Calu3 (cell line): Measurements from ENCODE around the gene ADAM11. TPM values are rescaled to one million over a fixed set of nuclear protein-coding genes. Genes with fewer than 3 reads are reported as not detected.

Experiments
- BruUV-seq: library from RNA; stranded (reverse); fragments of 400-500 nt; replicated peaks from 2 replicates; lab custom pipeline; 2021; lab: Mats Ljungman, UMichigan
- CTCF ChIA-PET: fragments of 300-600 bp; sonication (Branson Sonifier 250); formaldehyde crosslinking; loops from one replicate; lab custom pipeline; 2022; ENCODE audit warnings: antibody characterized with exemption; lab: Charles Lee
- DNase-seq: peaks from one replicate; pipeline ENCODE4 v3.0.0; 2022
- H3K27ac Mint-ChIP-seq: one replicate; pipeline ENCODE4 v1.8.0; 2022; ENCODE audit warnings: mixed read lengths; ENCODE audit not compliant: unreplicated experiment
- H3K27me3 Mint-ChIP-seq: one replicate; pipeline ENCODE4 v1.8.0; 2022; ENCODE audit warnings: mixed read lengths; ENCODE audit not compliant: unreplicated experiment
- H3K36me3 Mint-ChIP-seq: one replicate; pipeline ENCODE4 v1.8.0; 2022; ENCODE audit warnings: mild to moderate bottlenecking, moderate library complexity, mixed read lengths; ENCODE audit not compliant: insufficient read depth, unreplicated experiment
- H3K4me1 Mint-ChIP-seq: one replicate; pipeline ENCODE4 v1.8.0; 2022; ENCODE audit warnings: mild to moderate bottlenecking, low read depth, mixed read lengths; ENCODE audit not compliant: unreplicated experiment
- H3K4me3 Mint-ChIP-seq: one replicate; pipeline ENCODE4 v1.8.0; 2022; ENCODE audit warnings: mild to moderate bottlenecking, low read depth, moderate library complexity, mixed read lengths; ENCODE audit not compliant: unreplicated experiment
- H3K9me3 Mint-ChIP-seq: one replicate; pipeline ENCODE4 v1.8.0; 2022; ENCODE audit warnings: low read depth, mixed read lengths; ENCODE audit not compliant: unreplicated experiment
- intact Hi-C: fragments of 100-400 bp; cut with micrococcal nuclease; formaldehyde crosslinking; loops from one replicate; pipeline ENCODE4 v1.10.0; 2022; ENCODE audit not compliant: unreplicated experiment
- total RNA-seq: library from RNA; stranded (reverse); gene quantifications from 2 replicates; pipeline ENCODE4 v1.2.3, GENCODE V29; 2022
- TF ChIP-seq, protein P1 (sequence below): fragments of 200-600 bp; IDR thresholded peaks from one replicate; pipeline ENCODE4 v1.8.0; 2022; ENCODE audit warnings: antibody characterized with exemption; ENCODE audit not compliant: unreplicated experiment

ADAM11 gene
- total RNA-seq, 1 experiment from 2014 or later, result 0.57 TPM

- no peaks in the 10 kb centered on the region for H3K27me3 Mint-ChIP-seq
- H3K4me3 Mint-ChIP-seq, result no peak overlapping the region
- no peaks in the 10 kb centered on the region for H3K4me1 Mint-ChIP-seq
- no peak for DNase-seq
- H3K27ac Mint-ChIP-seq, result no peak overlapping the region
- no peaks in the 10 kb centered on the region for H3K9me3 Mint-ChIP-seq
- CTCF ChIA-PET, result interaction anchor here (0.6 kb wide), 1 partner anchor 87 kb away, joined by 3 read pairs; no protein-coding TSS in a partner anchor
- H3K36me3 Mint-ChIP-seq, result peaks cover 13% of the 10 kb centered on the region
- intact Hi-C loops, result no loop called here
- no TSS peak for BruUV-seq
- TF ChIP-seq, protein P1, sequence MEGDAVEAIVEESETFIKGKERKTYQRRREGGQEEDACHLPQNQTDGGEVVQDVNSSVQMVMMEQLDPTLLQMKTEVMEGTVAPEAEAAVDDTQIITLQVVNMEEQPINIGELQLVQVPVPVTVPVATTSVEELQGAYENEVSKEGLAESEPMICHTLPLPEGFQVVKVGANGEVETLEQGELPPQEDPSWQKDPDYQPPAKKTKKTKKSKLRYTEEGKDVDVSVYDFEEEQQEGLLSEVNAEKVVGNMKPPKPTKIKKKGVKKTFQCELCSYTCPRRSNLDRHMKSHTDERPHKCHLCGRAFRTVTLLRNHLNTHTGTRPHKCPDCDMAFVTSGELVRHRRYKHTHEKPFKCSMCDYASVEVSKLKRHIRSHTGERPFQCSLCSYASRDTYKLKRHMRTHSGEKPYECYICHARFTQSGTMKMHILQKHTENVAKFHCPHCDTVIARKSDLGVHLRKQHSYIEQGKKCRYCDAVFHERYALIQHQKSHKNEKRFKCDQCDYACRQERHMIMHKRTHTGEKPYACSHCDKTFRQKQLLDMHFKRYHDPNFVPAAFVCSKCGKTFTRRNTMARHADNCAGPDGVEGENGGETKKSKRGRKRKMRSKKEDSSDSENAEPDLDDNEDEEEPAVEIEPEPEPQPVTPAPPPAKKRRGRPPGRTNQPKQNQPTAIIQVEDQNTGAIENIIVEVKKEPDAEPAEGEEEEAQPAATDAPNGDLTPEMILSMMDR, result no peak
These were observed 9.5 kb upstream of the ADAM11 start for GRCh38 chr17:44749076-44749979.

DNA sequence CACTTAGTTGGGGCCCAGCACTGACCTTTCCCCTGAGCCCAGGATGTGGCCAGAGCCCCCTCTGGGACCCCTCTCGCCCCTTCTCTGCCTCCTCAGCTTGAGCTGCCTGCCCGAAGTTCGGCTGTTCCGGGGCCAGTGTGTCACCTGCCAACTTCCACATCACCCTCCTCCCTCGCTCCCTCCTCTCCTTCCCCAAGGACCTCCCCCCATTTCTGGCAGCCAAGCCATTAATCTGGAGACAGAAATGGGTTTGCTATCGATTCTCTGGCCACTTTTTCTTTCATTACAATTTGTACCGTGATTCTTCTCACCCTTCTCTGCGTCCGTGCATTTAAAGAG is 8.8 kb upstream of the ADAM11 start:
- TF ChIP-seq, protein P1, result no peak
- CTCF ChIA-PET, result no interaction called here
- Mint-ChIP-seq H3K36me3 (peaks cover 13% of the 10 kb centered on the region), H3K27ac (no peak overlapping the region), H3K4me3 (no peak overlapping the region), H3K4me1 (no peaks in the 10 kb centered on the region), H3K9me3 (no peaks in the 10 kb centered on the region), H3K27me3 (no peaks in the 10 kb centered on the region)
- no peak for DNase-seq
- BruUV-seq, result TSS peak; percentile 16
- intact Hi-C loops, result no loop called here

- CTCF ChIA-PET, result interaction anchor here (0.6 to 2.3 kb wide), 2 partner anchors 14 to 30 kb away, joined by 4 read pairs; no protein-coding TSS in a partner anchor
- intact Hi-C loops, result no loop called here
- TF ChIP-seq, protein P1, result no peak
- DNase-seq, result no peak
- Mint-ChIP-seq H3K9me3 (no peaks in the 10 kb centered on the region), H3K4me3 (no peak overlapping the region), H3K4me1 (no peaks in the 10 kb centered on the region), H3K36me3 (peaks cover 13% of the 10 kb centered on the region), H3K27ac (no peak overlapping the region), H3K27me3 (no peaks in the 10 kb centered on the region)
- BruUV-seq, result no TSS peak
These were observed 7.5 kb upstream of the ADAM11 start for GRCh38 chr17:44751331-44751730.

DNA sequence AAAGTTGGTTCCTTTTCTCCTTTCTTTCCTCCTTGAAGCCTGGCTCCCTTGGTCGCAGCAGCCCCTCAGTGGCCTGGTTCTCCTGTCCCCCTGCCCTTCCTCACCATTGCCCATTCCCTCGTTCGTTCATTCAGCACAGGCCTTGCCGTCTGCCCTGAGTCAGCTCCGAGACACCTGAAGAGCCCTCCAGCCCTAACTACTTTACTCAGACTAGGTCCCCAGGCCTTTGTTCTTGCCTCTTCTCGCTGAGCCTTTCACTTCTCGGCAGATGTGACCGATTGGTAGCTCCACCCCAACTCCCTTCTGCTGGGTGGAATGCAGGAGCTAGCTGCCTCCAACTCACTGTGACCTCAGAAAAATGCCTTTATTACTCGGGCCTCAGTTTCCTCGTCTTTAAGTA is 7.0 kb upstream of the ADAM11 start:
- no TSS peak for BruUV-seq
- H3K9me3 Mint-ChIP-seq, result no peaks in the 10 kb centered on the region
- no peaks in the 10 kb centered on the region for H3K4me1 Mint-ChIP-seq
- no peak for DNase-seq
- intact Hi-C loops, result no loop called here
- no peak overlapping the region for H3K4me3 Mint-ChIP-seq
- CTCF ChIA-PET, result interaction anchor here (0.6 to 2.3 kb wide), 2 partner anchors 15 to 31 kb away, joined by 4 read pairs; no protein-coding TSS in a partner anchor
- no peak overlapping the region for H3K27ac Mint-ChIP-seq
- H3K36me3 Mint-ChIP-seq, result peaks cover 13% of the 10 kb centered on the region
- H3K27me3 Mint-ChIP-seq, result no peaks in the 10 kb centered on the region
- TF ChIP-seq, protein P1, result no peak
